AG09319 (cell line): Measurements from ENCODE around the gene PPEF1.

Experiments used
- DNase-seq: peaks from one replicate; pipeline ENCODE4 v3.0.0-alpha.2; 2010; ENCODE audit warnings: low read depth; ENCODE audit errors: extremely low read depth
- TF ChIP-seq, protein P1 (sequence below): IDR thresholded peaks from 2 replicates; pipeline ENCODE4 v1.5.1; 2011; ENCODE audit warnings: low read depth, mild to moderate bottlenecking, inconsistent platforms, low read length, moderate library complexity

Gene PPEF1

DNA sequence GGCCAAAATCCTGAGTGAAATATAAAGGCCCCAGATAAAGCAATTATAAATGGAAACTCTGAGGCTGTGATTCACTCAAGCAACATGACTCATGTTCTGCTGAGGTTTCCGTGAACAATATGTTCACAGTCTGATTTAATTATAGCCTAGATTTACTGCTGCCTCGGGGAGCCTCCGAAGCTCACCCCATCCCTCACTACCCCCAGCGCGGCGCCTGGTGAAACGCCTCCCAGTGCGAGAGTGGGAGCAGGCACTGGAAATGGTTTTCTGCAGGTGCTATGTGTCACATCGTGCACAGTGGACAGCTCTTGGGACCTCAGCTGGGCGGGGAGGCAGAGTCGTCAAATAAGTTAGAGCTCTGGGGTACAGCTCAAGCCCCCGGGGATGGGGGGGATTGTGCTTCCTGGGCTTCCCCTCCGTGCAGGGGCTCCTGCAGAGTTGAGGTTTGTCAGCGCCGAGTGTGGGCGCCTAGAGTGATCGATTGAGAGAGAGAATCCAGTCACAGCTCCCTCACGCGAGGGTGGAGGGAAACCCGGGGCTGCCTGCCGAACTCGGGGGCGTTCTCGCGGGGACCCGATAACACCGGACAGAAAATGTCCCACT is 165.8 kb downstream of the PPEF1 start:
- TF ChIP-seq, protein P1, sequence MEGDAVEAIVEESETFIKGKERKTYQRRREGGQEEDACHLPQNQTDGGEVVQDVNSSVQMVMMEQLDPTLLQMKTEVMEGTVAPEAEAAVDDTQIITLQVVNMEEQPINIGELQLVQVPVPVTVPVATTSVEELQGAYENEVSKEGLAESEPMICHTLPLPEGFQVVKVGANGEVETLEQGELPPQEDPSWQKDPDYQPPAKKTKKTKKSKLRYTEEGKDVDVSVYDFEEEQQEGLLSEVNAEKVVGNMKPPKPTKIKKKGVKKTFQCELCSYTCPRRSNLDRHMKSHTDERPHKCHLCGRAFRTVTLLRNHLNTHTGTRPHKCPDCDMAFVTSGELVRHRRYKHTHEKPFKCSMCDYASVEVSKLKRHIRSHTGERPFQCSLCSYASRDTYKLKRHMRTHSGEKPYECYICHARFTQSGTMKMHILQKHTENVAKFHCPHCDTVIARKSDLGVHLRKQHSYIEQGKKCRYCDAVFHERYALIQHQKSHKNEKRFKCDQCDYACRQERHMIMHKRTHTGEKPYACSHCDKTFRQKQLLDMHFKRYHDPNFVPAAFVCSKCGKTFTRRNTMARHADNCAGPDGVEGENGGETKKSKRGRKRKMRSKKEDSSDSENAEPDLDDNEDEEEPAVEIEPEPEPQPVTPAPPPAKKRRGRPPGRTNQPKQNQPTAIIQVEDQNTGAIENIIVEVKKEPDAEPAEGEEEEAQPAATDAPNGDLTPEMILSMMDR = no peak
- no peak for DNase-seq

DNA sequence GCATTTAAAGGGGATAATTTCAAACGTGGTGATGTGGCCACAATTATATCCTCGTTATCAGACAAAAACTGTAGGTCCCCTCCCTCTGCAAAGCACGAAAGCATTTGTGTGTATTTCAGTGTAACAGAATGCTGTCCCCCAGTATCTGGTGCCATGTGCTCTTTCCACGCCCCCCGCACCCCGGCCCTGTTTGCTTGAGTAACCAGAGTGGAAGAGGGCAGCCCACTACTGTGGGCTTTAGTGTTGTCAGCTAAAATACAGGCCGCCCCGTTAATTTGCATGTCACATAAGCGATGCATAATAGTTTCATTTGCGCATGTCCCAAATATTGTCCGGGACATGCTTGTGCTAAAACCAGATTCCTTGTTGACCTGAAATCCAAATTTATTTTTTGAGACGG is 166.4 kb downstream of the PPEF1 start:
- TF ChIP-seq, protein P1 = no peak
- no peak for DNase-seq

DNA sequence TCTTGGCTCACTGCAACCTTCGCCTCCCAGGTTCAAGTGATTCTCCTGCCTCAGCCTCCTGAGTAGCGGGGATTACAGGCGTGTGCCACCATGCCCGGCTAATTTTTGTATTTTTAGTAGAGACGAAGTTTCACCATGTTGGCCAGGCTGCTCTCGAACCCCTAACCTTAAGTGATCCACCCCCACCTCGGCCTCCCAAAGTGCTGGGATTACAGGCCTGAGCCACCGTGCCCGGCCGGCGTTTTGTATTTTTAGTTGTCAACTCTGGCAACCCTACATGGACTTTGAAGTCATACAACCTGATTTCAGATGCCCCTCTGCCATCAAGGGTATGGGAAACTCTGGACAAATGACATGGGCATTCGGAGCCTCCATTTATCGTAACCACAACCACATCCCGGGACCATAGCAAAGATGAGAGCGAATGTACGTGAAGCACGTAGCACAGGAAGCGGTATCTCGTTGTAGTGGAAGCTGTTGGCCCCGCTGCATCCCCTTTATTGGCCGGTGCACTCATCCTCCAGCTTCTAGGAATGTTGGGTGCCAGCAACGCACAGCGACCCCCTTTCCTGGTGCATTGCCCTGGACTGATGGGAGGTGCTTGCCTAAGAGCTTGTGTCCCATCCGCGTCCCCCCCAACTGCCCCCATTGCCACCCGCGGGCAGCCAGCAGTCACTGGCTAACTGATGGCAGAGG is 167.3 kb downstream of the PPEF1 start:
- DNase-seq = no peak

DNA sequence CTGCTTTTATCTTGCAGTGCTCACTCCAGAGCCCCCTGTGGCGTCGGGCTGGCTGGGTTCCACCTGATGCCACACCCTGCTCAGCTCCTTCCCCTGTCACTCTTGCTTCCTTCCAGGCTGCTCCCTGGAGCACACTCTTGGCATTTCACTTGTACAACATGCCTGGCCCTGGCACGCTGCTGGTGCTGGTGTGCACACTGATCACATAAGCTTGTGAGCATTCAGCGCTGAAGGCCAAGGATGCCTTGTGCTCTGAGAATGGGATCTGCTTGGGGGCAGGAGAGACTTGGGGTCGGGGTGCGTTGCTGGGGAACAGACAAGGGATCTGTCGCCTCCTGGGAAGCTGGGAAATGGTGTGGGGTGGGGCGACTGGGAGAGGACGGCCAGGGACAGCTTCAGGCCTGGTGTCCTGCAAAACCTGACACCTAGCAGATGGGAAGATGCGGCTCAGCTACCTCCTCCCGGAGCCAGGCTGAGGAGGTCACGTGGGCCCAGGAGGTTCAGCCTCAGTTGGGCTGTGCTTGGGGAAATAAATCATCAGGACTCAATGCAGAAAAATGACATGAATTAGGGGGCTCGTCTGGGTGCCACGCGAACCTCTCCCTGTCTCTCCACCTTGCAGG is 167.9 kb downstream of the PPEF1 start:
- no peak for DNase-seq
- TF ChIP-seq, protein P1 = no peak

More for the DNA sequence above, 167.3 kb downstream of the PPEF1 start:
- TF ChIP-seq, protein P1 = no peak

DNA sequence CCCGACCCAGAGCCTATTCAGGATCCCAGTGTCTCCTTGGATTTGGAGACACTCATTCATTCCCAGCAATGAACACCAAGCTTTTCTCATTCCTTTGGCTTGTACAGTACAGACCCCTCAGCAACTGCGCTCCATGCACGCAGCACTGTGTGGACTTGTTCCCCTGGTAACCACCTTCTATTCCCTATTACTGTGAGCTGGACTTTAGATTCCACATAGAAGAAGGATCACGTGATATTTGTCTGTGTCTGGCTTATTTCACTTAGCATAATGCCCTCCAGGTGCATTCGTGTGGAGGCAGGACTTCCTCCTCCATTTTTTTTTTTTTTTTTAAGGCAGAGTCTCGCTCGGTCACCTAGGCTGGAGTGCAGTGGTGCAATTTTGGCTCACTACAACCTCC is 170.0 kb downstream of the PPEF1 start:
- DNase-seq = no peak
- TF ChIP-seq, protein P1 = no peak
